Measurements from ENCODE around the gene MYLK. TPM values are rescaled to one million over a fixed set of nuclear protein-coding genes. Genes with fewer than 3 reads are reported as not detected.

The MYLK gene
- total RNA-seq, 2 donors from 2014 or later: 30.5 to 85.1 TPM

DNA sequence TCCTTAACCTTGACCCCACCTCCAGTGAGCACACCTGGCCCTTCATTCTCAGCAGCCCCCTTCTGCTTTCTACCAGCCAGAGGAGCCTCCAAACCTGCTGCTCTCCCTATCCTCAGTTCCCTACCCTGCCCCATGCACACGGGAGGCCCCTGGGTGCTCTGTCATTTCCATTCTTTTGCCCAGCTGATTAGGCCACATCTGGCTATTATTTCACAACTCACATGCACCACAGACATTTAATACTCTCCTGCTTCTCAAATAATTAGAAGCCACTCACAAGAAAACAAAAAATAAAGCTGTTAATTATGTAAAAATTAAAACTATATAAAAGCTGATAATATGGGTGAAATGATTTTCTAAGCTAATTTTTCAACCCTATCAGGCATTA, 50.7 kb downstream of the MYLK start:
- H3K27me3 ChIP-seq: no peaks in the 10 kb centered on the region
- DNase-seq (ENCODE audit: low spot score): no peak
- no peaks in the 10 kb centered on the region for H3K36me3 ChIP-seq
- peaks cover 0 to 23% of the 10 kb centered on the region in 2 donors for H3K9me3 ChIP-seq
- no peak overlapping the region for H3K4me3 ChIP-seq
- no peak overlapping the region for H3K27ac ChIP-seq
- no peaks in the 10 kb centered on the region for H3K4me1 ChIP-seq
- TF ChIP-seq, protein P1, sequence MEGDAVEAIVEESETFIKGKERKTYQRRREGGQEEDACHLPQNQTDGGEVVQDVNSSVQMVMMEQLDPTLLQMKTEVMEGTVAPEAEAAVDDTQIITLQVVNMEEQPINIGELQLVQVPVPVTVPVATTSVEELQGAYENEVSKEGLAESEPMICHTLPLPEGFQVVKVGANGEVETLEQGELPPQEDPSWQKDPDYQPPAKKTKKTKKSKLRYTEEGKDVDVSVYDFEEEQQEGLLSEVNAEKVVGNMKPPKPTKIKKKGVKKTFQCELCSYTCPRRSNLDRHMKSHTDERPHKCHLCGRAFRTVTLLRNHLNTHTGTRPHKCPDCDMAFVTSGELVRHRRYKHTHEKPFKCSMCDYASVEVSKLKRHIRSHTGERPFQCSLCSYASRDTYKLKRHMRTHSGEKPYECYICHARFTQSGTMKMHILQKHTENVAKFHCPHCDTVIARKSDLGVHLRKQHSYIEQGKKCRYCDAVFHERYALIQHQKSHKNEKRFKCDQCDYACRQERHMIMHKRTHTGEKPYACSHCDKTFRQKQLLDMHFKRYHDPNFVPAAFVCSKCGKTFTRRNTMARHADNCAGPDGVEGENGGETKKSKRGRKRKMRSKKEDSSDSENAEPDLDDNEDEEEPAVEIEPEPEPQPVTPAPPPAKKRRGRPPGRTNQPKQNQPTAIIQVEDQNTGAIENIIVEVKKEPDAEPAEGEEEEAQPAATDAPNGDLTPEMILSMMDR (IDR thresholded peaks at IDR 0.05): no peak

DNA sequence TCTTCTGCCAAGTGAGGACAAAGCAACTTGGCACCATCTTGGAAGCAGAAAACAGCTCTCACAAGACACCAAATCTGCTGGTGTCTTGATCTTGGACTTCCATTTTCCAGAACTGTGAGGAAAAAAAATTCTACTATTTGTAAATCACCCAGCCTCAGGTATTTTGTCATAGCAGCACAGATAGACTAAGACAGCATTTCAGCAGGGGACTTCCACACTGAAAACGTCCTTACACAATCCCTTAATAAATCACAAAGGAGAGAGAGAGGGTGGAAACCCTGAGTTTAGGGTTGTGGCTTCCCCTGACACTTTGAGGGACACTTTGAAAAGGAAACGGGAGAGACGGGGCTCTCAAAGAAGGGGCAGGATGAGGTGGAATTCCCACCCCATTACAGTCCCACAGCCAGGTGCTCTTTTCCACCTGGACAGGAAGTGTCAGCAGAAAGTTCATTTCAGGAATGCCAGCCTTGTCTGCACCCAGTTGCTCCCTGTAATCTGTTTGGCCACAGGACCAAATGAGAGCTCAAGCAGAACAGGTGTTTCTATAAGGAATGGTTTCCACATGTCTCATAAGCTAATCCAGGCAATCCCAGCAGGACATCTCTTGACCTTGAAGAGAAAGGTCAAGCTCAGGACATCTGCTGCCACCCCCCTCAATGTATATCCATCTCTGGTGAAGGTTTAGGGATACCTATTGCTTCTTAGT, 51.3 kb downstream of the MYLK start:
- Histone ChIP-seq H3K4me3 (no peak overlapping the region), H3K27ac (no peak overlapping the region), H3K4me1 (no peaks in the 10 kb centered on the region), H3K27me3 (no peaks in the 10 kb centered on the region), H3K36me3 (no peaks in the 10 kb centered on the region), H3K9me3 (peaks cover 0 to 27% of the 10 kb centered on the region in 2 donors)
- DNase-seq (ENCODE audit: low spot score): no peak
- TF ChIP-seq, protein P1 (IDR thresholded peaks at IDR 0.05): no peak

DNA sequence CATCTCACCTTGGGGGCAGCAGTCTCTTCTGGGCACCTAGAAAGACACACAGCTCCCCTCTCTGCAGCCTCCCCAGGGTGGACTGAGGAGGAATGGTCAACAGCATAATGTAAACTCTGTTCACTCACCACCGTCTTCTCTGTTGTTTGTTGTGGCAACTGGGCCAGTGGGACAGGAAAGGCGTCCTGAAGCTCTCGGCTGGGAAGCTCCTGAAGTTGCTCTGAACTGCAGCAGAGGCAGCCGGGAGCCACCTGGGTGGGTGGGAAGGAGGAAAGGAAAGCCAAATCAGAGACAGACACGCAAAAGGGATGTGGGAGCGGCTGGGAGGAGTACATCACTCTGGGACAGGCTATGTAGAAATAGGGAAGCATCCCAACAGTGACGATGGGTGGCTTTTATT, 52.7 kb downstream of the MYLK start:
- no peaks in the 10 kb centered on the region for H3K4me1 ChIP-seq
- no peak for DNase-seq (ENCODE audit: low spot score)
- H3K4me3 ChIP-seq: no peak overlapping the region
- TF ChIP-seq, protein P1 (IDR thresholded peaks at IDR 0.05): no peak
- peaks cover 0 to 34% of the 10 kb centered on the region in 2 donors for H3K9me3 ChIP-seq
- no peaks in the 10 kb centered on the region for H3K36me3 ChIP-seq
- no peak overlapping the region for H3K27ac ChIP-seq
- H3K27me3 ChIP-seq: no peaks in the 10 kb centered on the region

DNA sequence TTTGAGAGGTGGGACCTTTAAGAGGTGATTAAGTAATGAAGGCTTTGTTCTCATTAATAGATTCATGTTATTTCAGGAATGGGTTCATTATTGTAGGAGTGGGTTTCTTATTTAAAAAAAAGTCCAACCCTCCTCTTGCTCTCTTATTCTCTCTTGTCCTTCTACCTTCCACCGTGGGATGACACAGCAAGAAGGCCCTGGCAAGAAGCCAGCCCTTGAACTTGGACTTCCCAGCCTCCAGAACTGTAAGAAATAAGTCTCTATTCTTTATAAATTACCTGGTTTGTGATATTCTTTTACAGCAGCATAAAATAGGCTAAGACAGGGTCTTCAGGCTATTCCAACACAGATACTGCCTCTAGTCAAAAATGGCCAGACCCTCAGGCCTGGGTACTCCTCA, 62.2 kb downstream of the MYLK start:
- TF ChIP-seq, protein P1 (IDR thresholded peaks at IDR 0.05): no peak
- H3K9me3 ChIP-seq: peaks cover 0 to 8% of the 10 kb centered on the region in 2 donors
- H3K27ac ChIP-seq: no peak overlapping the region
- no peak overlapping the region for H3K4me3 ChIP-seq
- no peak for DNase-seq (ENCODE audit: low spot score)
- no peaks in the 10 kb centered on the region for H3K27me3 ChIP-seq
- H3K4me1 ChIP-seq: peaks cover 0 to 9% of the 10 kb centered on the region in 2 donors
- no peaks in the 10 kb centered on the region for H3K36me3 ChIP-seq

DNA sequence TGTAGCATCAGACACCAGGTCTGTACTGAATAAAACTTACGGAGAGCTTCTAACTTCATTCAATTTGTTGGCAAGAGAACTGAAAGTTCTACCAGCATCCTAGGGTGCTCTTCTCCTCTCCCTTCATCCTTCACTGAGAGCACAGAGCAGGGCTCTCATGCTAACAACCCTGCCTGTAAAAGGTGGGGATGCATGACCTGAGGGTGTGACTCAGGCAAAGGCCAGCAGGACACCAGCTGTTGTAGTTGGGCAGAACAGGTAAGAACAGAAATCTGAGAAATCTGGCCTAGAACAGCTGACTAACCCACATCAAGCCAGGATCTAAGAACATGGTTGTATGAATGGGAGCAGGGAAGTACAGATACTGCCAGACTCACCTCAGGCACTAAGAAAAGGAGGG, 64.2 kb downstream of the MYLK start:
- H3K4me1 ChIP-seq: peaks cover 0 to 13% of the 10 kb centered on the region in 2 donors
- H3K27me3 ChIP-seq: no peaks in the 10 kb centered on the region
- TF ChIP-seq, protein P1 (IDR thresholded peaks at IDR 0.05): no peak
- H3K27ac ChIP-seq: no peak overlapping the region
- DNase-seq (ENCODE audit: low spot score): no peak
- H3K4me3 ChIP-seq: no peak overlapping the region
- no peaks in the 10 kb centered on the region for H3K36me3 ChIP-seq
- H3K9me3 ChIP-seq: no peaks in the 10 kb centered on the region

DNA sequence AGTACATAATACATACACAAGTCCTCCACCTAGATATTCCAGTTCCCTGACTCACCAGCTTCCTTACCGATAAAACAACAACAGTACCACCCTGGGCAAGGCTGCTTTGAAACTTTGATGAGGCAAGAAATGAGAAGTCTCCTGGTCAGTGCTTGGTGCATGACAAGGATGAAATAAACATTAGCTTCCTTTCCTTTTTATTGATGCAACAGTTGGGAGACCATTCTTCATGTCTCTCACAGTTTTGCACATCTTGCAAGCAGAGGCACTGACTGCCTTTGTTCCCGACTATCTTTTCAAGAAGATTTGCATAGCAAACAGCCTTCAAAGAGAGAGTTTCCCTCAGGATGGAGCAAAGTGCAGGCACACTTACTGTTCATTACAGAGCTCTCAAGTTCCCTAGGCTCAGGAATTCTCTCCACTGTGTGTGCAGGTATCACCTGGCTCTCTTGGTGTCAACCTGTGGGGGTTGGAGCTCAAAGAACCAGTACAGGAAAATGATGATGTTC, 65.2 kb downstream of the MYLK start:
- H3K4me3 ChIP-seq: no peak overlapping the region
- H3K36me3 ChIP-seq: no peaks in the 10 kb centered on the region
- H3K27me3 ChIP-seq: no peaks in the 10 kb centered on the region
- H3K27ac ChIP-seq: no peak overlapping the region
- no peaks in the 10 kb centered on the region for H3K9me3 ChIP-seq
- DNase-seq (ENCODE audit: low spot score): no peak
- peaks cover 0 to 13% of the 10 kb centered on the region in 2 donors for H3K4me1 ChIP-seq
- TF ChIP-seq, protein P1 (IDR thresholded peaks at IDR 0.05): no peak
